BE2C (cell line): ENCODE data around the gene PLOD2.
A peak's percentile ranks its signal among the peaks of the same experiment; 100 is the strongest.

ENCODE experiments used
- DNase-seq: peaks from one replicate; pipeline ENCODE4 v3.0.0-alpha.2; 2020
- H3K27me3 ChIP-seq: fragments of 250-450 bp; sonication (Bioruptor Pico); 2 replicates; pipeline ENCODE4 v1.5.1; 2020; ENCODE audit warnings: mild to moderate bottlenecking
- H3K36me3 ChIP-seq: fragments of 250-450 bp; sonication (Bioruptor Pico); 2 replicates; pipeline ENCODE4 v1.5.1; 2020; ENCODE audit warnings: mild to moderate bottlenecking
- H3K4me1 ChIP-seq: fragments of 250-450 bp; sonication (Bioruptor Pico); 2 replicates; pipeline ENCODE4 v1.5.1; 2020
- H3K4me3 ChIP-seq: 2 replicates; pipeline ENCODE4 v1.5.1; 2011; ENCODE audit warnings: low read depth, low read length
- H3K9me3 ChIP-seq: fragments of 250-450 bp; sonication (Bioruptor Pico); 2 replicates; pipeline ENCODE4 v1.5.1; 2020
- TF ChIP-seq, protein P1 (sequence below): IDR thresholded peaks from 2 replicates; pipeline ENCODE4 v1.5.1; 2012; ENCODE audit warnings: mild to moderate bottlenecking, low read depth, low read length

The PLOD2 gene

DNA sequence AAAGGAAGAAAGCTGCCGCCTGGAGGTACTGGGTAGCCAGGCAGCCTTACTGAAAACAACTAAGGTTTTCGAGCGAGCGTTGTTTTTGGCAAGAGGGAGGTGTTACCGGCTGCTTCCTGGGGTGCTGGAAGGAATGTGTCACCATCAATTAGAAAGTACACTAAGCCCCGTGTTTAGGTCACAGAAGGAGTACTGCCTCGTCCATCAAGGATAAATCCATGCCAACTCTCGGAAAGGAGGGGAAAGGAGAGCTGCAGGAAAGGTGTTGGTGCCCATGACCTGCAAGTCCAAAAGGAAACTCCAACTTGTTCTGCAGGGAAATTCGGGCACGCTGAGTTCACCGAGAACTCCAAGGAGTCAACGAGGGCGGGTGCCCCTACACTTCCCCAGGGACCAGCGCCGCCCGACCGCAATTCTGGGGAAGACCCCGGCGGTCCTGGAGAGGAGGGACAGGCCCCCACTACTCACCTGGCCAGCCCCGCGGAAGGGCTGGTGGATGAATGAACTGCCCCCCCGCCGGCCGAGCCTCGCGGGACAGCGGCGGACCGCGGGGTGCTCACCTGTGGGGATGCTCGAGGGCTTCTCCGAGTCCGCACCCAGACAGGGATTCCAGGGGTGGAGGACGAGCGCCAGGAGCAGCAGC lies 542 bp downstream of the PLOD2 start:
- TF ChIP-seq, protein P1, sequence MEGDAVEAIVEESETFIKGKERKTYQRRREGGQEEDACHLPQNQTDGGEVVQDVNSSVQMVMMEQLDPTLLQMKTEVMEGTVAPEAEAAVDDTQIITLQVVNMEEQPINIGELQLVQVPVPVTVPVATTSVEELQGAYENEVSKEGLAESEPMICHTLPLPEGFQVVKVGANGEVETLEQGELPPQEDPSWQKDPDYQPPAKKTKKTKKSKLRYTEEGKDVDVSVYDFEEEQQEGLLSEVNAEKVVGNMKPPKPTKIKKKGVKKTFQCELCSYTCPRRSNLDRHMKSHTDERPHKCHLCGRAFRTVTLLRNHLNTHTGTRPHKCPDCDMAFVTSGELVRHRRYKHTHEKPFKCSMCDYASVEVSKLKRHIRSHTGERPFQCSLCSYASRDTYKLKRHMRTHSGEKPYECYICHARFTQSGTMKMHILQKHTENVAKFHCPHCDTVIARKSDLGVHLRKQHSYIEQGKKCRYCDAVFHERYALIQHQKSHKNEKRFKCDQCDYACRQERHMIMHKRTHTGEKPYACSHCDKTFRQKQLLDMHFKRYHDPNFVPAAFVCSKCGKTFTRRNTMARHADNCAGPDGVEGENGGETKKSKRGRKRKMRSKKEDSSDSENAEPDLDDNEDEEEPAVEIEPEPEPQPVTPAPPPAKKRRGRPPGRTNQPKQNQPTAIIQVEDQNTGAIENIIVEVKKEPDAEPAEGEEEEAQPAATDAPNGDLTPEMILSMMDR: peak; percentile 24
- H3K27me3 ChIP-seq: peaks cover 50% of the 10 kb centered on the region
- H3K4me1 ChIP-seq: no peaks in the 10 kb centered on the region
- peak overlapping the region; percentile 34 for H3K4me3 ChIP-seq
- H3K36me3 ChIP-seq: no peaks in the 10 kb centered on the region
- peak; percentile 7 for DNase-seq
- no peaks in the 10 kb centered on the region for H3K9me3 ChIP-seq

DNA sequence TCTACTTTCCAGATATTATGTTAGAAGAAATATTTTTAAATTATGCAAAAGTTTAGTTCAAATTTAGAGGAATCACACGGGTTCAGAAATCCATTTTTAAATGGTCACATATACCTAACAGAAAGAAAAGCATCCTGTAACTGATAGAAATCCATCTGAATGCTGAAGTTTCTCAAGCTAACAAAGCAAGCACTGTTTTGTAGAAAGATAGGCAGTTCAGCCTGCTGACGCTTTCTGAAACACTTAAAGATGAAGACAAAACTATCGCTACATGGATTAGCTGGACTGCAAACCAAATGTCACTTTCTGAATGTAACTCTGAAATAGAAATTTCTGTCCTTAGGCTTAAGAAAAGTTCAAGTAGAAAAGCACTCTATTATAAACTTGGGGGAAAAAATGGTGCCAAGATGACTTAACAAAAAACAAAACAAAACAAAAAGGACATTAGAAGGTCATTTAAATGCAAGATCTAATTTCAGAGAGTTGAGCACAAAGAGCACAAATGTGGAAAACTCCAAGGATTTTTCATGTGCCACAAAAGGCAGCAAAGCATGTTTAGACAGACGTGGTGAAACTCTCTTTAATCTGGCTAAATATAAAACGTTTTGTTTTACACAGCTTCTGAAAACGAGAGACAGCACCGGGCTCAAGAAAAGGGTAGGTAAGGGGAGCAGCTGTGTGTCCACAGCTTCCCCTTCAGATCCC lies 1.2 kb downstream of the PLOD2 start:
- H3K4me3 ChIP-seq: no peak overlapping the region
- TF ChIP-seq, protein P1: no peak
- no peaks in the 10 kb centered on the region for H3K9me3 ChIP-seq
- no peaks in the 10 kb centered on the region for H3K4me1 ChIP-seq
- H3K27me3 ChIP-seq: peaks cover 50% of the 10 kb centered on the region
- no peaks in the 10 kb centered on the region for H3K36me3 ChIP-seq
- no peak for DNase-seq

DNA sequence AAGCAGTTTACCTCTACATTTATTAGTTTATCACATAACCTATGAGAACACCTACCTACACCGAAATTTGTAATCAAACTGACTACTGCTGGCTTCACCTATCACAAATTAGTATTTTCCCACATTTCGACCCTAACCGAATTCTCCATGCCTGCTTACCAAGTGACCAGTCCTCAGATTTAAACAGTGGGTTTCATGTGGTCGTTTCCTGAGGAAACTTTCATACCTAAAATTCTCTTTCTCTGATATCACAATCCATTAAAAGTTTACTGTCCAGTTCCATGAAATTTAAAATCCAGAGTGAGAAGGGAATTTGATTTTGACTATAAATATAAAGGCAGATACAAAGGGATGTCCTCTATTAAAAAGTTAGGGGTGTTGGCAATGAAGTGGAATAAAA lies 1.9 kb downstream of the PLOD2 start:
- no peaks in the 10 kb centered on the region for H3K9me3 ChIP-seq
- H3K27me3 ChIP-seq: peaks cover 50% of the 10 kb centered on the region
- TF ChIP-seq, protein P1: no peak
- H3K36me3 ChIP-seq: no peaks in the 10 kb centered on the region
- no peaks in the 10 kb centered on the region for H3K4me1 ChIP-seq
- no peak overlapping the region for H3K4me3 ChIP-seq
- DNase-seq: no peak

DNA sequence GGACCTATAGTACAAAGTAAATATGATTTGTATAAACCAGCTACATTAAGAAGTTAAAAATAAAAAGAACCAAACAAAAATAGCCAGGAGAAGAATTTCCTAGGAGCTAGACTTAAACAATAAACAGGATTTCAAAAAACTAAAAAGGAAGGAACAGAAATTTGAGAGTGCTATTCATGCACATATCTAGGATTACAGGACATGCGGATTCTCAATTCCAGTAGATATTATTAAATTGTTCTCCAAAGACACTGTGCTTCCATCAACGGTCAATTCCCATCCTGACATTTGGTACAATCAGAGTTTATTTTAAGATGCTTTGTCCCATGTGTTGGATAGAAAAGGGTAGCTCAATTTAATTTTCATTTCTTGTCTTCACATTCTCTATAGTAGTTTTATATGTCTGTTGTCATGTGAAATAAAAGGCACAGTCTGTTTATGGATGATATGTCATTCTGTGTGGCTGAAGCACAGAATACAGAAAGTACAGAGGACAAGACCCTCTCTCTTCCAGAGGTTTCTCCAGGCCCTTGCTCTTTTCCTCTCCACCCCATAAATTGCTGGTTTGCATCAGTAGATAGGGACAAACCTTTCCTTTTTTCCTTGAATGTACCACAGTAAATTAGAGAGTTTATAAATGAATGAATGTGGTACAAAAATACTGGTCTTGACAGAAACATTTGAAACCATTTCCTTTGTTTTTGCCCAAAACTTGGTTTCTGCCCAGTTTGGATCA lies 3.5 kb downstream of the PLOD2 start:
- Histone ChIP-seq H3K4me3 (no peak overlapping the region), H3K4me1 (no peaks in the 10 kb centered on the region), H3K9me3 (no peaks in the 10 kb centered on the region), H3K27me3 (peaks cover 48% of the 10 kb centered on the region), H3K36me3 (no peaks in the 10 kb centered on the region)
- TF ChIP-seq, protein P1: no peak
- no peak for DNase-seq

DNA sequence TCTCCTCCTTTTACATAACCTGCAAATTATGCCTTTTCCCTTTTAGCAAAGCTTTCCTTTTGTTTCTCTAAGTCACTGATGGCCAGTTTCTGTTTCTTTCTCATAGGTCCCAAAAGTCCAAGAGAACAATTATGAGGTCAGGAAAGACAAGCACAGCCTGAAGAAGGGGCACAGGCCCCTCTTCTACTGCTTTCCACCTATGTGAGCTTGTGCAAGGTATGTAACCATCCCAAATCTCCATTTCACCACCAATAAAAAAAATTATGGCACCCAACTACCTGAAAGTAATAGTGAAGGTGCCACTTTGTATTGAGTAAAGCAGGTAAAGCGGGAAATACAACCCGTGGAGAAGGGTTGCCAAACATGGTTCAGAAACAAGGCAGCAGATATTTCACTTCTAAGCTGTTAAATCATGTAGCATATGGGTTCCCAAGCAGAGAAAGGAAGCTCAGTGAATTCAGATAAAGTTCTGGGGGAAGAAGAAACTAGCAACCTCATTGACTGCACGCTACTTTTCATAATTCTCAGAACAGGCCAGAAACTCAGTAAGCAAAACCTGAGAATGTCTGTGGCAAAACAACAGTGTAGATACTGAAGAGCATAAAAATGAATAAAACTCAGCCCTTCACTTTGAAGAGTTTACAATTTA lies 4.2 kb downstream of the PLOD2 start:
- no peak overlapping the region for H3K4me3 ChIP-seq
- no peak for DNase-seq
- TF ChIP-seq, protein P1: no peak
- no peaks in the 10 kb centered on the region for H3K4me1 ChIP-seq
- no peaks in the 10 kb centered on the region for H3K36me3 ChIP-seq
- H3K9me3 ChIP-seq: no peaks in the 10 kb centered on the region
- peaks cover 41% of the 10 kb centered on the region for H3K27me3 ChIP-seq
